A549 (cell line): ENCODE results near the gene SREK1IP1. TPM values are rescaled to one million over a fixed set of nuclear protein-coding genes. Genes with fewer than 3 reads are reported as not detected.

ENCODE experiments used
- ATAC-seq, 2 experiments: fragments of 200-7000 bp in 1 of 2; fragments of >200 bp in 1 of 2; cut with Nextera tagmentation in 1 of 2; cut with Tn5 transposase in 1 of 2; 3 replicates each; pipeline versions ENCODE4 v1.8.0 to v1.9.1; 2018 to 2020; ENCODE audit warnings: mild to moderate bottlenecking in 1 of 2, moderate library complexity in 1 of 2
- CTCF ChIA-PET: fragments of 300-600 bp; sonication (Branson Sonifier 250); formaldehyde crosslinking; extraction: SDS; loops from one replicate; lab custom pipeline; 2021; ENCODE audit warnings: antibody characterized with exemption, inconsistent platforms; lab: Yijun Ruan, JAX
- POLR2A ChIA-PET: fragments of 350-600 bp; formaldehyde crosslinking; extraction: SDS; loops from one replicate; lab custom pipeline; 2021; ENCODE audit warnings: antibody characterized with exemption, inconsistent platforms; lab: Yijun Ruan, JAX
- DNase-seq, 2 experiments: peaks; one replicate each; pipeline versions ENCODE4 v3.0.0 to v3.0.0-alpha.2; 2011 to 2016; ENCODE audit warnings: low read depth in 1 of 2, low spot score in 1 of 2
- FAIRE-seq: peaks from 2 replicates; lab custom pipeline; 2011; peaks lifted over from hg19 to GRCh38; lab: Jason Lieb, UNC
- H3K27ac ChIP-seq, 2 experiments: fragments of >200 bp; sonication (Bioruptor Twin); formaldehyde crosslinking; 3 replicates each; pipeline ENCODE4 v1.5.1; 2016 to 2017
- H3K4me1 ChIP-seq: fragments of >200 bp; sonication (Bioruptor Twin); formaldehyde crosslinking; 3 replicates; pipeline ENCODE4 v1.6.1; 2016
- H3K4me2 ChIP-seq: fragments of >200 bp; sonication (Bioruptor Twin); formaldehyde crosslinking; 3 replicates; pipeline ENCODE4 v1.6.1; 2016
- H3K4me3 ChIP-seq: fragments of >200 bp; sonication (Bioruptor Twin); formaldehyde crosslinking; 3 replicates; pipeline ENCODE4 v1.5.1; 2016
- H3K9me3 ChIP-seq: fragments of >200 bp; sonication (Bioruptor Twin); formaldehyde crosslinking; 3 replicates; pipeline ENCODE4 v1.6.1; 2016
- CEBPB ChIP-seq, 2 experiments: fragments of >200 bp in 1 of 2; sonication (Bioruptor Twin) in 1 of 2; formaldehyde crosslinking in 1 of 2; IDR thresholded peaks; 2 replicates each; pipeline ENCODE4 v1.6.1; 2012 to 2016
- CHD2 ChIP-seq: fragments of 150-350 bp; IDR thresholded peaks from 2 replicates; pipeline ENCODE4 v1.6.1; 2014; ENCODE audit warnings: low read length; ENCODE audit not compliant: partially characterized antibody
- CHD4 ChIP-seq: fragments of 200-600 bp; sonication (generic); IDR thresholded peaks from 2 replicates; pipeline ENCODE4 v1.6.1; 2016; ENCODE audit warnings: antibody characterized with exemption, mild to moderate bottlenecking, borderline replicate concordance
- E2F6 ChIP-seq: IDR thresholded peaks from 2 replicates; pipeline ENCODE4 v1.6.1; 2012; ENCODE audit warnings: low read depth, borderline replicate concordance
- EP300 ChIP-seq, 2 experiments: fragments of >200 bp; sonication (Bioruptor Twin); formaldehyde crosslinking; IDR thresholded peaks; 2 replicates in 1 of 2; 3 replicates in 1 of 2; pipeline ENCODE4 v1.6.1; 2016 to 2017
- ESRRA ChIP-seq: fragments of 150-350 bp; IDR thresholded peaks from 2 replicates; pipeline ENCODE4 v1.6.1; 2014; ENCODE audit warnings: mild to moderate bottlenecking, low read length, borderline replicate concordance
- FOSB ChIP-seq: fragments of 250-450 bp; sonication (Bioruptor Pico); IDR thresholded peaks from 2 replicates; pipeline ENCODE4 v1.5.0; 2020; ENCODE audit warnings: mild to moderate bottlenecking, moderate library complexity
- GATA3 ChIP-seq: IDR thresholded peaks from 2 replicates; pipeline ENCODE4 v1.6.1; 2012; ENCODE audit warnings: borderline replicate concordance
- HMGXB4 ChIP-seq: fragments of 250-450 bp; sonication (Bioruptor Pico); IDR thresholded peaks from 2 replicates; pipeline ENCODE4 v1.5.0; 2021; ENCODE audit warnings: mild to moderate bottlenecking, moderate library complexity, borderline replicate concordance
- HOXA7 ChIP-seq: fragments of 250-450 bp; sonication (Bioruptor Pico); IDR thresholded peaks from 2 replicates; pipeline ENCODE4 v1.5.0; 2020; ENCODE audit warnings: mild to moderate bottlenecking, moderate library complexity
- HOXB13 ChIP-seq: fragments of 250-450 bp; sonication (Bioruptor Pico); IDR thresholded peaks from 2 replicates; pipeline ENCODE4 v1.5.0; 2020; ENCODE audit warnings: low read depth, mild to moderate bottlenecking, moderate library complexity
- JUNB ChIP-seq: fragments of >200 bp; sonication (Bioruptor Twin); formaldehyde crosslinking; IDR thresholded peaks from 2 replicates; pipeline ENCODE4 v1.6.1; 2016
- MAFK ChIP-seq: fragments of 450-650 bp; IDR thresholded peaks from 2 replicates; pipeline ENCODE4 v1.6.1; 2014; ENCODE audit not compliant: partially characterized antibody
- NR3C1 ChIP-seq: fragments of >200 bp; sonication (Bioruptor Twin); formaldehyde crosslinking; IDR thresholded peaks from 3 replicates; pipeline ENCODE4 v1.6.1; 2017
- PHF8 ChIP-seq: fragments of 200-600 bp; sonication (generic); IDR thresholded peaks from 2 replicates; pipeline ENCODE4 v1.6.1; 2016; ENCODE audit warnings: low read depth, mild to moderate bottlenecking, antibody characterized with exemption, moderate library complexity, borderline replicate concordance
- POLR2A ChIP-seq: IDR thresholded peaks from 2 replicates; pipeline ENCODE4 v1.6.1; 2012; ENCODE audit warnings: mild to moderate bottlenecking, low read length
- REST ChIP-seq: fragments of 200-600 bp; sonication (generic); IDR thresholded peaks from 2 replicates; pipeline ENCODE4 v1.6.1; 2016; ENCODE audit warnings: antibody characterized with exemption, mild to moderate bottlenecking, moderate library complexity
- SMC3 ChIP-seq: fragments of >200 bp; sonication (Bioruptor Twin); formaldehyde crosslinking; IDR thresholded peaks from 3 replicates; pipeline ENCODE4 v1.6.1; 2018; ENCODE audit warnings: inconsistent platforms
- USF2 ChIP-seq: fragments of 450-650 bp; IDR thresholded peaks from 2 replicates; pipeline ENCODE4 v1.6.1; 2014; ENCODE audit warnings: antibody characterized with exemption
- ZSCAN20 ChIP-seq: fragments of 250-450 bp; sonication (Bioruptor Pico); IDR thresholded peaks from 2 replicates; pipeline ENCODE4 v1.8.0; 2022; ENCODE audit warnings: mild to moderate bottlenecking, moderate library complexity
- WGBS: methylation state at CpG from one replicate; pipeline ENCODE4 v1.1.6; 2017; ENCODE audit errors: missing lambda C conversion rate; 5-methylcytosine and 5-hydroxymethylcytosine counted together
- polyA plus RNA-seq, 4 experiments: library from polyadenylated mRNA; depleted of rRNA in 3 of 4; stranded (reverse); fragments of >200 nt; fragmentation: RNase III in 1 of 4; extraction: RNeasy Plus Mini Kit Qiagen cat#74134 plus additional on column Dnase treatment in 1 of 4; gene quantifications; 2 replicates in 3 of 4; 3 replicates in 1 of 4; pipeline ENCODE4 v1.2.3, GENCODE V29; 2011 to 2017

SREK1IP1 gene
- polyA plus RNA-seq, 2 of the 4 experiments (the other 2 are of a cell fraction): 4.7 to 7.5 TPM

- TF ChIP-seq POLR2A (no peak), HOXA7 (CRISPR knock-in tag) (no peak), USF2 (no peak), E2F6 (no peak), EP300 (IDR thresholded peaks at IDR 0.05) (no peak), CEBPB (IDR thresholded peaks at IDR 0.05) (no peak), HMGXB4 (CRISPR knock-in tag) (no peak), MAFK (no peak), PHF8 (no peak), CHD4 (no peak)
- TF ChIP-seq, all 56 proteins: peak for 0
- no peak overlapping the region for H3K4me3 ChIP-seq
- no peaks in the 10 kb centered on the region for H3K9me3 ChIP-seq
- no peak overlapping the region for H3K27ac ChIP-seq
- H3K4me1 ChIP-seq: peaks cover 26% of the 10 kb centered on the region
- ChIA-PET POLR2A (no interaction called here), CTCF (interaction anchor here (4.7 kb wide), 1 partner anchor 155 kb away, joined by 22 read pairs; no protein-coding TSS in a partner anchor)
- no peak for DNase-seq
- ATAC-seq: no peak
- no peak for FAIRE-seq
- no peak overlapping the region for H3K4me2 ChIP-seq
- 90% methylated on average over 3 of the region's 3 CpGs for whole genome bisulfite sequencing
Observed at GRCh38 chr5:64789457-64789856, 21.0 kb upstream of the SREK1IP1 start.

GRCh38 chr5:64788156-64788555, 19.7 kb upstream of the SREK1IP1 start:
- Histone ChIP-seq H3K4me2 (no peak overlapping the region), H3K4me1 (peaks cover 16% of the 10 kb centered on the region), H3K9me3 (no peaks in the 10 kb centered on the region), H3K27ac (no peak overlapping the region), H3K4me3 (no peak overlapping the region)
- ChIA-PET POLR2A (no interaction called here), CTCF (interaction anchor here (4.7 kb wide), 1 partner anchor 153 kb away, joined by 22 read pairs; no protein-coding TSS in a partner anchor)
- 86% methylated on average over 2 of the region's 2 CpGs for WGBS
- ATAC-seq (no peak), DNase-seq (no peak), FAIRE-seq (no peak)
- TF ChIP-seq SMC3: no peak
- no peak for TF ChIP-seq CEBPB (IDR thresholded peaks at IDR 0.05)
- TF ChIP-seq GATA3: no peak
- TF ChIP-seq FOSB (CRISPR knock-in tag): no peak
- TF ChIP-seq ESRRA: no peak
- TF ChIP-seq REST: no peak
- TF ChIP-seq USF2: no peak
- TF ChIP-seq HOXB13 (CRISPR knock-in tag): no peak
- no peak for TF ChIP-seq CHD2
- no peak for TF ChIP-seq JUNB
- TF ChIP-seq NR3C1: no peak
- TF ChIP-seq ZSCAN20 (CRISPR knock-in tag): no peak
- no peak for TF ChIP-seq MAFK
